ENCODE data around the gene SH3PXD2B.

DNA sequence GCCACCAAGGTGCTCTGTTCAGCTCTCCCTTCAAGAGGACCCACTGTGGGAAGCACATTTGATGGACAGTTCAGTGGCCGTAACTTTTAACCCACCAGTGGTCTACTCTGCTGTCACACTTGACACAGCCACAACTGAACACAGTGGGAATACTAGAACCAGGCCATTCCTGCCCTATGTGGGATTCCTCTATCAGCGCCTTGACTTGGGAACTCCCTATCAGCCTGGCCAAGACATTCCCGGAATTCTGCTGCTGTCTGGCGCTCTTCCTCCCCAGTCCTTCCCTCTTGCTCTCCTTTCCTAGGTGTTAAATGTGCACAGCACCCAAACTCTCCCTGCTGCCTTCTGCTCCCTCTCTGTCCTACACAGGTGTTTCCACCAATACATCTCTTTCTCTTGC lies 23.1 kb upstream of the SH3PXD2B start:
- TF ChIP-seq, protein P1, sequence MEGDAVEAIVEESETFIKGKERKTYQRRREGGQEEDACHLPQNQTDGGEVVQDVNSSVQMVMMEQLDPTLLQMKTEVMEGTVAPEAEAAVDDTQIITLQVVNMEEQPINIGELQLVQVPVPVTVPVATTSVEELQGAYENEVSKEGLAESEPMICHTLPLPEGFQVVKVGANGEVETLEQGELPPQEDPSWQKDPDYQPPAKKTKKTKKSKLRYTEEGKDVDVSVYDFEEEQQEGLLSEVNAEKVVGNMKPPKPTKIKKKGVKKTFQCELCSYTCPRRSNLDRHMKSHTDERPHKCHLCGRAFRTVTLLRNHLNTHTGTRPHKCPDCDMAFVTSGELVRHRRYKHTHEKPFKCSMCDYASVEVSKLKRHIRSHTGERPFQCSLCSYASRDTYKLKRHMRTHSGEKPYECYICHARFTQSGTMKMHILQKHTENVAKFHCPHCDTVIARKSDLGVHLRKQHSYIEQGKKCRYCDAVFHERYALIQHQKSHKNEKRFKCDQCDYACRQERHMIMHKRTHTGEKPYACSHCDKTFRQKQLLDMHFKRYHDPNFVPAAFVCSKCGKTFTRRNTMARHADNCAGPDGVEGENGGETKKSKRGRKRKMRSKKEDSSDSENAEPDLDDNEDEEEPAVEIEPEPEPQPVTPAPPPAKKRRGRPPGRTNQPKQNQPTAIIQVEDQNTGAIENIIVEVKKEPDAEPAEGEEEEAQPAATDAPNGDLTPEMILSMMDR (IDR thresholded peaks at IDR 0.05) = no peak
- TF ChIP-seq POLR2A (IDR thresholded peaks at IDR 0.05) = no peak

All from thyroid gland (tissue), 4 donors.